ENCODE data around the gene SLC6A6.

DNA sequence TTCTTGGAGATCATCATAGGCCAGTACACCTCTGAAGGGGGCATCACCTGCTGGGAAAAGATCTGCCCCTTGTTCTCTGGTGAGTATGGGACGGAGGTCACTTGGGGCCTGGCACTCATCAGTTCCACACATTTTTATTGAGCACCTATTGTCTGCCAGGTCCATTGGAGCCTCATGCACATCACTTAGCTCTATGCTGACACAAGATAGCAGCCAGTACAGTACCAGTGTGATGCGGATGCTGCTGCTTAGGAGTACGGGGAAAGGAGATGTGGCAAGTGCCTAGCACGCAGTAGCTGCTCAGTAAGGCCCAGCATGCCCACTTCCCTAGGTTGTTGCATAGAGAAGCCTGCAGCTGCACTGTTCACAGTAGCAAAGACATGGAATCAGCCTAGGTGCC is 43.4 kb downstream of the SLC6A6 start:
- TF ChIP-seq, protein P1, sequence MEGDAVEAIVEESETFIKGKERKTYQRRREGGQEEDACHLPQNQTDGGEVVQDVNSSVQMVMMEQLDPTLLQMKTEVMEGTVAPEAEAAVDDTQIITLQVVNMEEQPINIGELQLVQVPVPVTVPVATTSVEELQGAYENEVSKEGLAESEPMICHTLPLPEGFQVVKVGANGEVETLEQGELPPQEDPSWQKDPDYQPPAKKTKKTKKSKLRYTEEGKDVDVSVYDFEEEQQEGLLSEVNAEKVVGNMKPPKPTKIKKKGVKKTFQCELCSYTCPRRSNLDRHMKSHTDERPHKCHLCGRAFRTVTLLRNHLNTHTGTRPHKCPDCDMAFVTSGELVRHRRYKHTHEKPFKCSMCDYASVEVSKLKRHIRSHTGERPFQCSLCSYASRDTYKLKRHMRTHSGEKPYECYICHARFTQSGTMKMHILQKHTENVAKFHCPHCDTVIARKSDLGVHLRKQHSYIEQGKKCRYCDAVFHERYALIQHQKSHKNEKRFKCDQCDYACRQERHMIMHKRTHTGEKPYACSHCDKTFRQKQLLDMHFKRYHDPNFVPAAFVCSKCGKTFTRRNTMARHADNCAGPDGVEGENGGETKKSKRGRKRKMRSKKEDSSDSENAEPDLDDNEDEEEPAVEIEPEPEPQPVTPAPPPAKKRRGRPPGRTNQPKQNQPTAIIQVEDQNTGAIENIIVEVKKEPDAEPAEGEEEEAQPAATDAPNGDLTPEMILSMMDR (IDR thresholded peaks at IDR 0.05; ENCODE audit: low read length), result no peak
- TF ChIP-seq EZH2 (IDR thresholded peaks at IDR 0.05; ENCODE audit: borderline replicate concordance, low read length), result no peak

Measured in OCI-LY1 (cell line).